NCI-H345 treated with DMSO at 0.1 percent for 48 hours (cell line): Measurements from ENCODE around the gene OR14J1.
"Not testable (repeated sequence)": the region's sequence is repeated elsewhere in the genome, so short reads cannot be mapped to it uniquely, and the experiment has no call there.

Experiments
- DNase-seq: peaks from one replicate; lab custom pipeline; 2025; ENCODE audit not compliant: unreplicated experiment; lab: John Stamatoyannopoulos, UW

The OR14J1 gene

GRCh38 chr6:29301316-29301715 is at the start of gene OR14J1:
TSS of gene OR14J1 (plus strand) at chr6:29301701. CDS start at chr6:29306690, 4,989 bp downstream.
- DNase-seq = no peak

GRCh38 chr6:29251736-29252135 is 49.8 kb upstream of the OR14J1 start:
- no peak for DNase-seq

- no peak for DNase-seq
Measured at GRCh38 chr6:29255530-29255929, 46.0 kb upstream of the OR14J1 start.

GRCh38 chr6:29259721-29260120 is 41.8 kb upstream of the OR14J1 start:
- DNase-seq = no peak

- no peak for DNase-seq
Measured at GRCh38 chr6:29263001-29263400, 38.5 kb upstream of the OR14J1 start.

GRCh38 chr6:29294499-29294914 is 7.0 kb upstream of the OR14J1 start:
- no peak for DNase-seq

- DNase-seq = no peak
Measured at GRCh38 chr6:29295181-29295585, 6.3 kb upstream of the OR14J1 start.

- no peak for DNase-seq
Measured at GRCh38 chr6:29295623-29296022, 5.9 kb upstream of the OR14J1 start.

GRCh38 chr6:29319931-29320330 is 18.4 kb downstream of the OR14J1 start:
- DNase-seq = no peak

- DNase-seq = not testable (repeated sequence)
Measured at GRCh38 chr6:29323332-29323731, 21.8 kb downstream of the OR14J1 start.

- DNase-seq = no peak
Measured at GRCh38 chr6:29325777-29326176, 24.3 kb downstream of the OR14J1 start.

GRCh38 chr6:29332676-29333075 is 31.2 kb downstream of the OR14J1 start:
- no peak for DNase-seq

- DNase-seq = no peak
Measured at GRCh38 chr6:29336269-29336668, 34.8 kb downstream of the OR14J1 start.

GRCh38 chr6:29345380-29345779 is 43.9 kb downstream of the OR14J1 start:
- DNase-seq = no peak

GRCh38 chr6:29349348-29349747 is 47.8 kb downstream of the OR14J1 start:
- not testable (repeated sequence) for DNase-seq

- no peak for DNase-seq
Measured at GRCh38 chr6:29354980-29355379, 53.5 kb downstream of the OR14J1 start.

GRCh38 chr6:29355603-29356002 is 54.1 kb downstream of the OR14J1 start:
- DNase-seq = no peak
